HG03039 (cell line): ENCODE measurements around the gene SLCO2A1.

Source experiments
- ATAC-seq: cut with Tn5 transposase; IDR thresholded peaks from one replicate; pipeline ENCODE4 v1.9.1; 2021; ENCODE audit warnings: mild to moderate bottlenecking, moderate library complexity; ENCODE audit not compliant: unreplicated experiment

The SLCO2A1 gene

DNA sequence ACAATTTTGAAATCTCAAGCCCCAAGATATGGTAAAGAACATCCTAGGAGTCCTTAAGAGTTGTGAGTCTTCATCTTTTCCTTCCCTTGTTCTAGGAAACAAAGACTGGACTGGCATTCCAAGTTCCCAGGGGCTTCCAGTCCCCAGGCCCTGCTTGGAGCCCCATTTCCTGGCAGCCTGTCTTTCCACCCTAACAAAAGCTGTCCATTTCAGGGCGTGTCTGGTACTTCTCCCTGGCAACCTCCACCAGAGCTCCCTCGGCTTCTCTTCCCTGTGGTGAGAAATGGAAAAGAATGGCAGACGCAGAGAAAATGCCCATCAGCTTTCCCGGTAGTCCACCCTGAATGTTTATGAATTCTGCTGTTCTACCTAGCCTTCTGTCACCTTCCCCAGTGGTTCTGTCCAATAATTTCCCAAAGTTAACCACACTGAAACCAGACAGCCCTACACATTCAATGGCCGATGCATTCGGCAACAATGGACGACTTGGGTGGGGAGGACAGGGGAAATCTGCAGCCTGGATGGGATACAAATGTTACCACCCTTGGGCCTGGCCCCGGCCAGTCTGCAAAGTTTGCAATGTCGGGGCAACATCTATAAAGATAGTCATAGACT is 140.9 kb downstream of the SLCO2A1 start:
- no peak for ATAC-seq

DNA sequence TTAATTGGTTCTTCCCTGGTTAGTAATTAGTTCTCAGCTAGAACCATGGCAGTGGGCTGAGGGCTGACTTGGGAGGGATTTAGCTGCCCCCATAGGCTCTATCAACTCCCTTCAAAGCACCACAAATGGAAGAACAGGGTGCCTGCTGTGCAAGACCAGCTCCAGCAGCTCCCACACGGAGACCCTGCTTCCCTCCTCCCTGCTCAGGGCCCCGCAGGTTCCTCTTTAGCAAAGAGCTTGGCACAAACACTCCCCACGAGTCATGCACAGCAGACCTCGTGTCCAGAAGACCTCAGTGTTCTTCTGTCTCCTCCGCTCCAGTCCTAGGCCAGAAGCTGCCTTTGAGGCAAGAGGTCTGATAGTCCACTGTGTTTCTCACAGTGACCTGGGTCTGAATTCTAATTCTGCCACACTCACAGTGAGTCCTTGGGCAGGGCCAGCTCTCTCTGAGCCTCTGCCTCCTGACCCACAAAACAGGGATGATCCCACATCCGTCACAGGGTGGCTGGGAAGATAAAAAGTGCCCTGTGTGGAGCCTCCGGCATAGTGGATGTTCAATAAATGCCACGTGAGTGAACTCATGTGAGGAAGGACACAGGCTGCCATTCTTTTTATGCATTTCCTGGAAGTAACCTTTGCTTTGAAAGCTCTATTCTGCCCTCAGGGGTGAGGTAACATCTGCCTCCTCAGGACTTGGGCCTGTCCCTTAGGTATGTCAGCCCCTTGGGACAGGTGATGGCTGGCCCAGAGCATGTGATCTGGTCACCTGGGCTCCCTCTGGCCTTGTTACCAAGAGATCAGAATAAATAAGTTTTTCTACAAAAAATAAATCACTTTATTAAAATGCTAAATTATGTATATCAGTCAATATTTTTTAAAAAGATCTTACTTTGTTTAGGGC is 141.7 kb downstream of the SLCO2A1 start:
- ATAC-seq: no peak

DNA sequence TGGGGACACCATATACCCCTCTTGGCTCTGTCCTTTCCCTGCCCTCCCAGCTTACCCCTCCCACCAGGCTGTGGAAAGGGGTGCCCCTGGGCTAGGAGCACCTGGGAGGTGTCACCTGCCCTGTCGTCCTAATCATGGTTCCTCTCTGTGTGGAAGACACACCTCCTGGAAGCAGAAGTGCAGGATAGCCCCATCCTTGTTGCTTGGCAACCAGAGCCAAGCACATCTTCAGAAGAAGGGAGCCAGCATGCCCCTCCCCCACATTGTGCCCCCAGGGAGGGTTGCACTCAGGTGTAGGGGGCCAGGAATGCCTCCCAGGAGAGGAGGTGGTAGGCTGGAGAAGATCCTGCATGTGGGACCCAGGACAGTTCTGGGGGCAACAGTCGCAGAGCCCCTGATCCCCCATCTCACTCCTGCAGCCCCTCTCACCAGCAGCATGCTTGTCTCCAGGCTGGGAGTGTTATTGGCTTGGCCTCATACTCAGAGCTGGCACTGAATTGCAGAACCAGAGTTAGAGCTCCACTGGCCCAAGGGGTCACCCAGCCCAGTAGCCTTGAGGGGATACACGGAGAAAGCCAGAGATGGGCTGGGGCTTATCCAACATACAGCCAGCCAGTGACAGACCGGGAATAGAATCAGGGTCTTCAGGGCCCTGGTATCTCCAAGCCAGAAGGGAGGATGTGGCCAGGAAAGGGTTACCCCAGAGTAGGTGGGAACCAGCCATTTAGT is 142.5 kb downstream of the SLCO2A1 start:
- no peak for ATAC-seq

DNA sequence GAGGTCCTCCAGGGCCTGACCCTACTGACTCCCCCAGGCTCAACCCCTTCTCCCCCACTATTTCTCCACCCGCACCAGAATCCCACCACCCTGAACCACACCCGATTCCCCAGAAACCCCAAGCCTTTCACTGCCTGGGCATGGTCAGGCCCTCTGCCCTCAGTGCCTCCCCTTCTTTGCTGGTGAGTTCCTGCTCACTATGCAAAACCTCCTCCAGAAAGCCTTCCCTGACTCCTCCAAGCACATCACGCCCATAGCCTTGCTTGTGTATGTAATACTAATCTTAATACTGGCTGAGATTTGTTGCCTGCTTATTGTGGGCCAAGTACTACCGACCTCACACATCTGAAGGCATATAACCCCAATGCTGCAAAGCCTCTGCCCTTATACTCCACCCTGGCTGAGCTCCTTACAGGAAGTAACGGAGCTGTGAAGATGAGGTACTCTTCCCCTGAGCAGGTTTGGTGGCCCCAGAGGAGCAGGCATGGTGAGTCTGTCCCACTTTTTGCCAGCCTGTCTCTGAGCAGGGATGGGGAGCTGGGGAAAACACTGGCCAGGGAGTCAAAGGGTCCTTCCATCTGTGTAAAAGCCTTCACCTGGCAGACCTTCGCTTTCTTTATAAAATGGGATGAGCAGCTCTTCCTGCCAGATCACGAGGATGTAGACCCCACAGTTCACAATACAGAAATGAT is 143.5 kb downstream of the SLCO2A1 start:
- ATAC-seq: no peak

DNA sequence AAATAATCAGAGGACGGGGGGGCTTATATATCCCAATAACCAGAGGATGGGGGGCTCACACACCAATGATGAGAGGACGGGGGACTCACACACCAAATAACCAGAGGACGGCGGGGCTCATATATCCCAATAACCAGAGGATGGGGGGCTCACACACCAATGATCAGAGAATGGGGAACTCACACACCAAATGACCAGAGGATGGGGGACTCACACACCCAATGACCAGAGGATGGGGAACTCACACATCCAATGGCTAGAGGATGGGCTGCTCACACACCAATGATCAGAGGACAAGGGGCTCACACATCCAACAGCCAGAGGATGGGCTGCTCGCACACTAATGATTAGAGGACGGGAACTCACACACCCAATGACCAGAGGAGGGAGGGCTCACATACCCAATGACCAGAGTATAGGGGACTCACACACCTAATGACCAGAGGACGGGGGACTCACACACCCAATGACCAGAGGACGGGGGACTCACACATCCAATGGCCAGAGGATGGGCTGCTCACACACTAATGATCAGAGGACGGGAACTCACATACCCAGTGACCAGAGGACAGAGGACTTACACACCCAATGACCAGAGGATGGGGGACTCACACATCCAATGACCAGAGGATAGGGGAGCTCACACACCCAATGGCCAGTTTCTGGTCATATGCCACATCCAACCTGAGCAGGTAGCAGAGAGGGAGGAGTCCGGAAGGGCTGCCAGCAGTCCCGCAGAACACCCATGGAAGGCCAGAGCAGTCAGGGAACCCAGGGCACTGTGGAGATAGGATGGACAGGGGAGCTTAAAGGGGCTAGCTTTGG is 144.6 kb downstream of the SLCO2A1 start:
- ATAC-seq: no peak

DNA sequence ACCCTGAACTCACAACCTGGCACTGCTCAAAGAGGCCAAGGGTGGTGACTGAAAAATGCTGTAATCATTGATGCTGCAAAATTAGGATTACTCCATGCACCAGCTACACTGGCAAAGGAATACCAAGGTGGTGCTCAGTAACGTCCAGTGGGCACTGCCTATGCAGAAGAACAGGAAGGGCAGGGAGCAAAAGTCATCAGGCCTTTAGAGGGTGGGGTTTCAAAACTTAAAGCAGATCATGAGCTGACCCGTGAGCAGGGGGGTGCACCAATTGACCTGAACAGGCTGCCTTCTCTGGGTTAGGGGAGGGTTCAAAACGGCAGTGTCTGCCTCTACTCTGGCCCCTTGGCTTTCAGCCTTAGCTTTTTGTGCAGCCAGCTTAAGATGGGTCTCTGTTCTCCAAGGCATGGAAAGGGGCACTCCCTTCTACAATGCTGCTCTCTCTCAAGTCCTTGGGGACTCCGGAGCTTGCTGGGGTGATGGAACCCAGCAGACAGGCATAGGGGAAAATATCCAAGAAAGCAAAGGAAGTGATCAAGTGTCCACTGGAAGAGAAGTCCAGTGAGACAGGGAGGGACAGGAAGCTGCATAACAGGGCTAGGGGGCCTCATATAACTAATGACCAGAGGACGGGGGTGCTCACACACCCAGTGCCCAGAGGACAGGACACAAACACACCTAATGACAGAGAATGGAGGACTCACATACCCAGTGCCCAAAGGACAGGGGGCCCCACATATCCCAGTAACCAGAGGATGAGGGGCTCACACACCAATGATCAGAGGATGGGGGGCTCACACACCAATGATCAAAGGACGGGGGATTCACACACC is 145.5 kb downstream of the SLCO2A1 start:
- ATAC-seq: no peak

DNA sequence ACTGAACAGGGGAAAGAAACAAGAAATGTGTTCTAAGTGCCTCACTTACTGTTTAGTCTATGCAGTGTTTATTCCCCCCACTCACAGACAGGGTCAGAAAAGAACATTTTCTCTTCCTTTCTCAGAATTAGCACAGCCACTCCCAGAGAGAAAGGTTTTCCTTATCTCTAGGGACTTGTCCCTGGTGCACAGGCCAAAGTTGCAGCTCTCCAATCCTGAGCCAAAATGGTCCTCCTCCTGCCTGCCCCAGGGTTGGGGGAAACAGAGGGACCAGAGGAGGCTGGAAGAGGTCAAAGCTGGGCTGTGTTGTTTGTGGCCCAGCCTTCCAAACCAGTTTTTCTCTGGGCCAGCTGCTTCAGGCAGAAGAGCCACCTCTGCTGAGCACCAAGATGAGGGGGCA is 146.1 kb downstream of the SLCO2A1 start:
- ATAC-seq: no peak

DNA sequence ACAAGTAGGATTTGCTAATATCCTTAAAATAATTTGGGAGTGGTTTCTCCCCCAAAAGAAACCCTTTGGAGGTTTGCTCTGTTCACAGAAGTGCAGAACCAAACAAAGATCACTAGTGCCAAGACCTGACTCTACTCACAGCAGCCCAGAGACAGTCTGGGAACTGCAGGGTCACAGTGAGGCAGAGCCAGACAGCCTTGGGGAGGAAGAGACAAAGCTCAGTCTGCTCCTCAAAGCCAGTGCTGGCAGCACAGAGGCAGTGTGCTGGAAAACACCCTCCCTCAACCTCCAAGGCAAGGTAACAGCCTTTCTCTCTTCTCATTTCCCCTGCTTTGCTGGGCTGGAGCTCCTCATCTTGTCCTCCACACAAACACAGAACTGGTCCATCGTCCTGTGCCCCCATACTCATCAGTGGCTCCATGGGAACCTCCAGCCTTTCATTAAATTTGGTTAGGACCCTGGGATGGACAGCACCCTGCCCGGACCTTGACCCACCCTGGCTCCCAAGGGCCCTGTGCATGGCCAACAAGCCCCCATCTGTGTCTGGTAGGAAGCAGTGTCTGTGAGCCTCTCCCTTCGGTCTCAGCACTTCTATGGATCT is 146.6 kb downstream of the SLCO2A1 start:
- no peak for ATAC-seq

DNA sequence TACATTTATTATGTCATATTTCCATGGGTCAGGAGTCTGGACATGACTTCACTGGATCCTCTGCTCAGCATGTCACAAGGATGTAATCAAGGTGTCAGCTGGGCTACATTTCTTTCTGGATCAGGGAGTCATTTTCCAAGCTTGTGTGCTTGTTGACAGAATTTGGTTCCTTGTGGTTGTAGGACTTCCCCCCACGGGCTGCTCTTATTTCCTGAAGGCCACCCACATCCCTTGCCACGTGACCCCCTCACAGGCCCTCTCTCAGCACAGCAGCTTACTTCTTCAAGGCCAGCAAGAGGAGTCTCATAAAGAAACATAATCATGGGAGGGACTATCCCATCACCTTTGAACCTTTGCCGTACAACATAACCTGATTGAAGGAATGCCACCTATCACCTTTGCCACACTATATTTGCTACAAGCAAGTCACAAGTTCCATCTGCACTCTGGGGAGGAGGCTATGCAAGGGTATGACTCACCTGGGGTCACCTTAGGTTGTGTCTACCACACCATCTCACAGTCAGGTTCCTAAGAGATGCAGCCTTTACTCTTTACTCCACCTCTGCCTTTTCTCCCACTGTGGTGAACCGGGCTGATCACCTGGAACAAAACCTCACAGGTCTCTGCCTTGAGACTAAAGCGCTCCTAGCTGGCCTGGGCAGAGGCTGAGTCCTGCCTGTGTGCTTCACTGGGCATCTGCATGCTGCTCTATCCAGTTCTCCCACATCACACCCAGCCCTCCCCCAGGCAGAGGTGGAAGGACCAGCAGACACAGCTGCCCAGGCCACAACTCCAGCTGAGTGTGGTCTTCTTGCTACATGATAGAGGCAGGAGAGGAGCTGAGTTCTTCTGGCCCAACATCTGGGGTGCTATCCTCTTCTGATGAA is 147.5 kb downstream of the SLCO2A1 start:
- no peak for ATAC-seq

DNA sequence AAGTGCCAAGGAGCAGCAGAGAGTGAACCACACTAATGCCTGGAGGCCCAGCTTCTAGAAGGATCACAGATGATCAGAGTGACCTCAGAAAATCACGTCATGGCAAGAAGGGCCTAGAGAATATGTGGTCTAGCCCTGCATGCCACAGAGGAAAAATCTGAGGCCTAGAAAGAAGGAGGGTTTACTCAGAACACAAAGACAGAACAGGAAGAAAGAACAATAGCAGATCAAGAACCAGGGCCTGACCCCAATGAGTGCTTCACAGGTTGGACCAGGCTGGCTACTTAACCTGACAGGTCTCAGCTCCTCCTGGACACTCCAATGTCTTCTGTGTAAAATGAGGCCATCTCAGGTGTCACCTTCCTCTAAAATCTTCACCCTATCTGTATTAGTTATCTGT is 148.2 kb downstream of the SLCO2A1 start:
- no peak for ATAC-seq

DNA sequence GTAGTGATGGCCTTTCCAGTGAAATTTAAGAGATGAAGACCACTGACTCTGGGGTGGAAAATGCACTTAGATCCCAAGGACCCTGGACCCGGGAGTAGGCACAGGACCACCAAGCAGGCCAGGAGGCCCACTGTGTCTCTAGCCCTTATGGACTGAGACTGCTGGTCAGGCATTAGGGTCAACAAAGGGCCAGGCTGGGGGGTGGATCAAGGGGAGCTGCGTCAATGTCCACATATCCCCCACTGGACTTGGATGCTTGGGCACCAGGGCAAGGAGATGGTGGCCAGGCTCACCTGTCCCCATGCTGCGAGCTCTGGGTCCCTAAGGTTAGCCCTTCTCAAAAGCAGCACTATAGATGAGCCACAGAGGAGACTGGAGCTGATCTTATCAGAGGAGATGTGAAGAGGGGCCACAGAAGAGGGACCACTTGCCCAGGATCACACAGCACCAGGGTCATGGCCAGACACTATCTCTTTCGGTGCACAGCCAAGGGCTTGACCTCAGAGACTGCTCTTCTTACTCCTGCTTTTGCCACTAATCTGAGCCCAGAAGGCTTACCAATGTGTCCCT is 148.8 kb downstream of the SLCO2A1 start:
- no peak for ATAC-seq

DNA sequence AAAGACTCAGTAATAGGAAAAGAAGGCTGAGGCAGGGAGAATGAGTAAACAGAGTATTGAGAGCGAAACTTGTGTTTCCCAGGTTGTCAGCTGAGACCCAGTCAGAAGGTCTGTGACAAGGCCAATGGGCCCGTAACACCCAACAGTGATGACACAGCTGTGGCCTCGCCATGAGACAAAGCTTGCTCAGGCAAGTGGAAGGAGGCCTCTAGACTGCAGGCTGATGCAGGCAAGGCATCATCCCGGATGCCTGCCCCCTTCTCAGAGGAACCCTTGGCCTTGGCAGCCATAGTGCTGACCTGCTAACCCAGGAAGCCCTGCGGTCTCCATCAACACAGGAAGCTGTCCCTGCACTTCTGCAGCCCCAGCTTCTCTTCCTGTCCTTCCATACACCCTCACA is 149.4 kb downstream of the SLCO2A1 start:
- ATAC-seq: no peak

DNA sequence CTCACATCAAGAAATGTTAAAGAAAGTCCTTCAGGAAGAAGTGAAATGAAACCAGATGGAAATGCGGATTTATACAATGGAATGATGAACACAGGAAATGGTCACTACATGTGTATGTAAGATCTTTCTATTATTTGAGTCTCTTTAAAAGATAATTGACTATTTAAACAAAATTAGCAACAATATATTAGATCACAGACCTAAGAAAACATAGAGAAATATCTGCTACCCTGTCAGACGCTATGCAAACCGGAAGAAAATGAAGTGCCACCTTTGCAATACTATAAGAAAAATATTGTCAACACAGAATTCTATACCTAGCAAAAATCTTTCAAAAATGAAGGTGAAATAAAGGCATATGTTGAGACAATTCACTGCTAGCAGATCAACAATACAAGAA is 151.2 kb downstream of the SLCO2A1 start:
- no peak for ATAC-seq
